ENCODE data around the gene GFOD1. TPM values are rescaled to one million over a fixed set of nuclear protein-coding genes. Genes with fewer than 3 reads are reported as not detected.
"Not testable (repeated sequence)": the region's sequence is repeated elsewhere in the genome, so short reads cannot be mapped to it uniquely, and the experiment has no call there.

The GFOD1 gene
- total RNA-seq, 1 donor from 2014 or later = 51.6 TPM

GRCh38 chr6:13461805-13462204 is 25.6 kb downstream of the GFOD1 start:
- Histone ChIP-seq H3K4me1 (peaks cover 78% of the 10 kb centered on the region), H3K27me3 (ENCODE audit: low read depth) (no peaks in the 10 kb centered on the region), H3K27ac (replicated peaks) (no peak overlapping the region), H3K4me3 (no peak overlapping the region), H3K36me3 (peaks cover 3% of the 10 kb centered on the region), H3K9me3 (replicated peaks) (no peaks in the 10 kb centered on the region)
- intact Hi-C loops (cut with micrococcal nuclease) = no loop called here
- no peak for TF ChIP-seq CTCF (IDR thresholded peaks at IDR 0.05; ENCODE audit: borderline replicate concordance)
- DNase-seq = no peak

- Histone ChIP-seq H3K4me3 (no peak overlapping the region), H3K36me3 (peaks cover 3% of the 10 kb centered on the region), H3K27me3 (ENCODE audit: low read depth) (no peaks in the 10 kb centered on the region), H3K4me1 (peaks cover 78% of the 10 kb centered on the region), H3K9me3 (replicated peaks) (no peaks in the 10 kb centered on the region), H3K27ac (replicated peaks) (no peak overlapping the region)
- DNase-seq = no peak
- TF ChIP-seq CTCF (IDR thresholded peaks at IDR 0.05; ENCODE audit: borderline replicate concordance) = no peak
- intact Hi-C loops (cut with micrococcal nuclease) = no loop called here
Observed at GRCh38 chr6:13461307-13461706, 26.1 kb downstream of the GFOD1 start.

- DNase-seq; intact Hi-C loops (cut with micrococcal nuclease); H3K27ac ChIP-seq (replicated peaks); H3K9me3 ChIP-seq (replicated peaks); H3K4me3 ChIP-seq; H3K36me3 ChIP-seq; H3K27me3 ChIP-seq (ENCODE audit: low read depth): not testable (repeated sequence)
- H3K4me1 ChIP-seq = peaks cover 78% of the 10 kb centered on the region
Observed at GRCh38 chr6:13460289-13460688, 27.1 kb downstream of the GFOD1 start.

- peak; percentile 37 for DNase-seq
- Histone ChIP-seq H3K27me3 (ENCODE audit: low read depth) (no peaks in the 10 kb centered on the region), H3K36me3 (peaks cover 5% of the 10 kb centered on the region), H3K4me1 (peaks cover 78% of the 10 kb centered on the region), H3K9me3 (replicated peaks) (no peaks in the 10 kb centered on the region), H3K27ac (replicated peaks) (no peak overlapping the region), H3K4me3 (no peak overlapping the region)
- intact Hi-C loops (cut with micrococcal nuclease) = no loop called here
- TF ChIP-seq CTCF (IDR thresholded peaks at IDR 0.05; ENCODE audit: borderline replicate concordance) = no peak
Observed at GRCh38 chr6:13457577-13457976, 29.8 kb downstream of the GFOD1 start.

GRCh38 chr6:13455552-13455966 is 31.8 kb downstream of the GFOD1 start:
- no peak for DNase-seq
- peaks cover 12% of the 10 kb centered on the region for H3K36me3 ChIP-seq
- no peaks in the 10 kb centered on the region for H3K27me3 ChIP-seq (ENCODE audit: low read depth)
- intact Hi-C loops (cut with micrococcal nuclease) = no loop called here
- H3K9me3 ChIP-seq (replicated peaks) = no peaks in the 10 kb centered on the region
- no peak for TF ChIP-seq CTCF (IDR thresholded peaks at IDR 0.05; ENCODE audit: borderline replicate concordance)
- H3K4me3 ChIP-seq = no peak overlapping the region
- peaks cover 83% of the 10 kb centered on the region for H3K4me1 ChIP-seq
- peak overlapping the region; percentile 63 for H3K27ac ChIP-seq (replicated peaks)

- peak; percentile 46 for DNase-seq
- Histone ChIP-seq H3K4me3 (no peak overlapping the region), H3K9me3 (replicated peaks) (no peaks in the 10 kb centered on the region), H3K27me3 (ENCODE audit: low read depth) (no peaks in the 10 kb centered on the region), H3K4me1 (peaks cover 93% of the 10 kb centered on the region), H3K36me3 (peaks cover 9% of the 10 kb centered on the region), H3K27ac (replicated peaks) (peak overlapping the region; percentile 63)
- TF ChIP-seq CTCF (IDR thresholded peaks at IDR 0.05; ENCODE audit: borderline replicate concordance) = peak; percentile 40
- intact Hi-C loops (cut with micrococcal nuclease) = no loop called here
Observed at GRCh38 chr6:13454286-13455221, 32.8 kb downstream of the GFOD1 start.
